Glutamatergic neuron (in vitro differentiated cells): Measurements from ENCODE around the gene HPS6. TPM values are rescaled to one million over a fixed set of nuclear protein-coding genes. Genes with fewer than 3 reads are reported as not detected.

Experiments
- DNase-seq: peaks from one replicate; pipeline ENCODE4 v3.0.0; 2022
- H3K27ac Mint-ChIP-seq: one replicate; pipeline ENCODE4 v1.8.0; 2020; ENCODE audit warnings: mild to moderate bottlenecking, mixed read lengths, inconsistent platforms; ENCODE audit not compliant: unreplicated experiment
- H3K27me3 Mint-ChIP-seq: one replicate; pipeline ENCODE4 v1.8.0; 2020; ENCODE audit warnings: mild to moderate bottlenecking, moderate library complexity, mixed read lengths, inconsistent platforms; ENCODE audit not compliant: unreplicated experiment
- H3K36me3 Mint-ChIP-seq: one replicate; pipeline ENCODE4 v1.8.0; 2020; ENCODE audit warnings: mild to moderate bottlenecking, mixed read lengths, inconsistent platforms; ENCODE audit not compliant: unreplicated experiment
- H3K4me1 Mint-ChIP-seq: one replicate; pipeline ENCODE4 v1.8.0; 2020; ENCODE audit warnings: mild to moderate bottlenecking, low read depth, mixed read lengths, inconsistent platforms; ENCODE audit not compliant: unreplicated experiment
- H3K4me3 Mint-ChIP-seq: one replicate; pipeline ENCODE4 v1.8.0; 2020; ENCODE audit warnings: mild to moderate bottlenecking, mixed read lengths, inconsistent platforms; ENCODE audit not compliant: unreplicated experiment
- H3K9me3 Mint-ChIP-seq: one replicate; pipeline ENCODE4 v1.8.0; 2020; ENCODE audit warnings: mild to moderate bottlenecking, moderate library complexity, mixed read lengths, inconsistent platforms; ENCODE audit not compliant: unreplicated experiment
- CTCF ChIP-seq: fragments of 200-600 bp; sonication (generic); IDR thresholded peaks from one replicate; pipeline ENCODE4 v1.5.0; 2021; ENCODE audit not compliant: partially characterized antibody, unreplicated experiment
- total RNA-seq: library from RNA; stranded (reverse); fragmentation: NEBNext Ultra II Directional; extraction: Animal tissue kit (Norgen Biotek cat#: 25700); gene quantifications from one replicate; pipeline ENCODE4 v1.2.1, GENCODE V29; 2021; ENCODE audit not compliant: unreplicated experiment

HPS6 gene
- total RNA-seq, 1 donor from 2014 or later, result 22.1 TPM

GRCh38 chr10:102068216-102068615 is 3.1 kb downstream of the HPS6 start:
- peaks cover 6% of the 10 kb centered on the region for H3K27me3 Mint-ChIP-seq
- no peak for TF ChIP-seq CTCF
- peaks cover 7% of the 10 kb centered on the region for H3K4me1 Mint-ChIP-seq
- H3K9me3 Mint-ChIP-seq, result peaks cover 7% of the 10 kb centered on the region
- no peak for DNase-seq
- no peak overlapping the region for H3K4me3 Mint-ChIP-seq
- H3K36me3 Mint-ChIP-seq, result no peaks in the 10 kb centered on the region
- H3K27ac Mint-ChIP-seq, result no peak overlapping the region

- no peak for TF ChIP-seq CTCF
- no peak overlapping the region for H3K4me3 Mint-ChIP-seq
Observed at GRCh38 chr10:102069071-102069470, 3.9 kb downstream of the HPS6 start.

GRCh38 chr10:102072673-102073527 is 7.8 kb downstream of the HPS6 start:
- peak; percentile 87 for DNase-seq
- Mint-ChIP-seq H3K27ac (no peak overlapping the region), H3K4me3 (no peak overlapping the region), H3K27me3 (peaks cover 9% of the 10 kb centered on the region), H3K9me3 (peaks cover 5% of the 10 kb centered on the region), H3K4me1 (peaks cover 5% of the 10 kb centered on the region), H3K36me3 (no peaks in the 10 kb centered on the region)
- TF ChIP-seq CTCF, result peak; percentile 93

More at GRCh38 chr10:102069071-102069470, 3.9 kb downstream of the HPS6 start:
- no peaks in the 10 kb centered on the region for H3K36me3 Mint-ChIP-seq
- peaks cover 12% of the 10 kb centered on the region for H3K4me1 Mint-ChIP-seq
- peaks cover 6% of the 10 kb centered on the region for H3K9me3 Mint-ChIP-seq
- peaks cover 6% of the 10 kb centered on the region for H3K27me3 Mint-ChIP-seq
- H3K27ac Mint-ChIP-seq, result no peak overlapping the region
- DNase-seq, result no peak

GRCh38 chr10:102083541-102083940 is 18.4 kb downstream of the HPS6 start:
- TF ChIP-seq CTCF, result no peak
- no peak for DNase-seq
- Mint-ChIP-seq H3K27me3 (no peaks in the 10 kb centered on the region), H3K4me1 (peaks cover 2% of the 10 kb centered on the region), H3K27ac (no peak overlapping the region), H3K9me3 (no peaks in the 10 kb centered on the region), H3K4me3 (no peak overlapping the region), H3K36me3 (no peaks in the 10 kb centered on the region)

GRCh38 chr10:102085336-102085735 is 20.2 kb downstream of the HPS6 start:
- H3K4me3 Mint-ChIP-seq, result no peak overlapping the region
- H3K9me3 Mint-ChIP-seq, result peaks cover 2% of the 10 kb centered on the region
- no peak overlapping the region for H3K27ac Mint-ChIP-seq
- TF ChIP-seq CTCF, result no peak
- H3K4me1 Mint-ChIP-seq, result peaks cover 4% of the 10 kb centered on the region
- DNase-seq, result no peak
- no peaks in the 10 kb centered on the region for H3K27me3 Mint-ChIP-seq
- H3K36me3 Mint-ChIP-seq, result peaks cover 3% of the 10 kb centered on the region
